ENCODE data around the gene UBE2R2.

UBE2R2 gene

DNA sequence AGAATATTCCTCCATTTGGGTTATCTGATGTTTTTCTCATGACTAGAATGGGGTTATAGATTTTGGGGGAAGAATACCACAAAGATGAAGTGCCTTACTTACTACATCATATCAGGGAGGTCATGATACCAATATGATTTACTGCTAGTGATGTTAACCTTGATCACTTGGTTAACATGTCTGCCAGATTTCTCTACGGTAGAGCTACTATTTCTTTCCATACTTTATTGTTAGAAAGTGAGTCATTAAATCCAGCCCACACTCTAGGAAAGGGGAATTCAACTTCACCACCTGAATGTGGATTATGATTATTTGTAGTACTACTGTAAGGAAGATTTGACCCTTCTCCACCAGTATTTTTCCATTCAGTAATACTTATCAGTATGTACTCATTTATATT lies 64.7 kb downstream of the UBE2R2 start:
- no peak for DNase-seq (ENCODE audit: low spot score)

DNA sequence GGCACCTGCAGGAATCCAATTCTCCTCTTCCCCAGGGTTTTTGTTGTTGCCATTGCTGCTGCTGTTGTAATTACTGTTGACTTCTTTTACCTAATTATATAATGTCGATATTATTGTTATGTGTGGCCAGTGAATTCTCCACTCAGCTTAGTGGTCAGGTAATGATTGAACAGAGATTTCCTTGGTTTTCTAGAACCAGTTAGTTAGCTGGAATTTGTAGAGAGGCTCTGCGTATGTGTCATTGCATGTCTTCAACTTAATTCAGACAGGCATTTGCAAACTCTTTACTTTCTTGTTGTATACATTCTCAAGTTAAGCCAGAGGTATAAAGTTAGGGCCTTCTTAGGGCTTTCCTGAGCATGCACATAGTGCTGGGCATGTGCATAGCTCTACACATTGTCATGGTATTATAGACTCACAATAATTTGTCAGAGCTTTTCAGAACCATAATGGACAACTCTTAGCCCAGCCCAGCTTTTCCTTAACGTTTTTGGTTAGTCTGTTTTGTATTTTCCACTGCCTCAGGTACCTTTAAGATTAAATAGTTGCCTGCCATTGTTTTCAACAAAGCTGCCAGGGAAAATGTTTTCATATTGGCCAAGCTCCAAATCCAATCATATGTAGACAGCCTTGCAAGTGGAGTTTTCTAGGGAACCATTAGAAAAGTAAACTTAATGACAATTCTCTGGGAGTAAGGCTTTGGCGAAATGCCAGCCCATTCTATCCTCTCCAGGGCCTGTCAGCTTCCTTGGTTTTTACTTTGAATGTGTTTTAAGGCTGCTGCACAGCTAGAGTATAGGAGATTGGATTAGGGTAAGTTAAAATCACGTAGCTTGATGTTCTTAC lies 68.1 kb downstream of the UBE2R2 start:
- peak; percentile 17 for DNase-seq (ENCODE audit: low spot score)

DNA sequence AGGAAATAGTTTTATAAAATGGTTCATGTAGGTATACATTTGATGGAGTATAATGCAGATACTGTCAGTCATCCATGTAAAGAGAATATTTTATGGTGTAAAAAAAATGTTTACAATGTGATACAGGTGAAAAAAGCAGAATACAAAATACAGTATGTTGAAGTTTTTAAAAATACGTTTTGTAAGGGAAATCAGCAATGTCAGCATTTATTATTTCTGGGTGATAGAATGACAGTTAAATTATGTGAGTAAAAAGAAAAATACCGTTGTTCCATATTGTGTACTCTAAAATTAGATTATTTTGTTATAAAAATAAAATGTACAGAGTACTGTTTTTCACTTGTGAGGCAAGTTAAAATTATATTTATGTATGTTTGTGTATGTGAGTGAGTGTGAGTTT lies 69.0 kb downstream of the UBE2R2 start:
- DNase-seq (ENCODE audit: low spot score) = no peak

DNA sequence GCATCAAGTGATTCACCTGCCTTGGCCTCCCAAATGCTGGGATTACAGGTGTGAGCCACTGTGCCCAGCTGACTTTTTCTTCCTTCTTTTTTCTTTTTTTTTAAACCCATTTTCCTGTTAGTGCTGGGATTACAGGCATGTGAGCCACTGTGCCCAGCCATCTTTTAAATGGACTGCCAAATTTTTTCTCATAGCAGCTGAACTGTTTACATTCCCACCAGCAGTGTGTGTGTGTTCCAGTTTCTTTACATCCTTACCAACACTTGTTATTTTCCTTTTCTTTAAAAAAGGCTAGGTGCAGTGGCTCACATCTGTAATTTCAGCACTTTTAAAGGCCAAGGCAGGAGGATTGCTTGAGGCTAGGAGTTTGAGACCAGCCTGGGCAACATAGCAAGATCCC lies 76.9 kb downstream of the UBE2R2 start:
- DNase-seq (ENCODE audit: low spot score) = no peak

DNA sequence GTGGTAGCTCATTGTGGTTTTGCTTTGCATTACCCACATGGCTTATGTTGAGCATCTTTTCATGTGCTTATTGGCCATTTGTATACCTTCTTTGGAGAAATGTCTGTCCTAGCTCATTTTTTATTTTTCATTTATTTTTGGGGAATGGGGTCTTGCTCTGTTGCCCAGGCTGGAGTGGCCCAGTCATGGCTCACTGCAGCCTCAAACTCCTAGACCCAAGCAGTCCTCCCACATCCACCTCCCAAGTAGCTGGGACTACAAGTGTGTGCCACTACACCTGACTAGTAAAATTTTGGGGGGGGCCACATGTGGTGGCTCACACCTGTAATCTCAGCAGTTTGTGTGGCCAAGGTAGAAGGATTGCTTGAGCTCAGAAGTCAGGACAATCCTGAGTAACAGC lies 77.4 kb downstream of the UBE2R2 start:
- DNase-seq (ENCODE audit: low spot score) = no peak

DNA sequence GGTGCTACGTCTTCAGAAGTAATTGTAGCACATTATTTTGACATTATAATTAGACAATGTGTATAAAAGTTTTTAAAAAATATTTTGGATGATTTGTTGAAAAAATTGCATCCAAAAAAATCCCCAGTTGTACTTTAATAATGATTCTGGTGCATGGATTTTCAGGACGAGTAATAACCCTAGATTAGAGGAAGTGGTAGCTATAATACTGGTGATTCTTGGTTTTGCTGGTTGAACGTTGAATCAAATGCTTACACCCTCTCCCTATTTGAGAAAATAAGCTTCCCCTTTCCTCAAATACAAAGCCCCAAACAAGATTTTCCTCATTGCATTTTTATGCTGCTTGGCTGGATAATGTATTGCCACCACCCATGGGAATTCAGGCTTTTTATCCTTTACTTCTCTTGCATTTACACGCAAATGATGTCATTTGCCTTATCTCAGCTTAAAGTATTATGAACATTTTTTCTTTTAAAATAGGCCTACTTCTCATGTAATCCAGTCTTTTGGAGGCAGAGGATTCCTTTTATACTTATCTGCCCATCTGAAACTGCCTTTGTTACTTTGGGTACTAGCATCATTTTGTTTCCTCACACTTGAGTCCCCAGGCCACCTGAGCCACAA lies 86.3 kb downstream of the UBE2R2 start:
- no peak for DNase-seq (ENCODE audit: low spot score)

DNA sequence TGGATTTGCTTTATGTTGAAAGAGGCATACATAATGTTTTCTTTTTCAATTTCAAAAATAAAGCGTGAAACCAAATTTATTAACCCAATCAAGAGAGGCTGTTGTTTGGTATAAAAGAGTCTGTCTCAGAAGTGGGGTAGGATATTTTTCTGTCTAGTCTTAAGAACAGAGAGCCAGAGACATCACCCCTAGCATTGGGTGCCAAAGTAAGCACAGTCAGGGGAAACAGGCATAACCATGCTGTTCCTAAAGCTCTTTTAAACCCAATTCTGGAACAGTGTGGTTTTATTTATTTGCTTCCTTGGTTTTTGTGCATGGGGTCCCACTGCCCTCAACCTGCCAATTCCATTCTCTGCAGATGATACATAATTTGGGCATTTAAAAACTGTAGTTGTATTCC lies 88.2 kb downstream of the UBE2R2 start:
- DNase-seq (ENCODE audit: low spot score) = no peak

DNA sequence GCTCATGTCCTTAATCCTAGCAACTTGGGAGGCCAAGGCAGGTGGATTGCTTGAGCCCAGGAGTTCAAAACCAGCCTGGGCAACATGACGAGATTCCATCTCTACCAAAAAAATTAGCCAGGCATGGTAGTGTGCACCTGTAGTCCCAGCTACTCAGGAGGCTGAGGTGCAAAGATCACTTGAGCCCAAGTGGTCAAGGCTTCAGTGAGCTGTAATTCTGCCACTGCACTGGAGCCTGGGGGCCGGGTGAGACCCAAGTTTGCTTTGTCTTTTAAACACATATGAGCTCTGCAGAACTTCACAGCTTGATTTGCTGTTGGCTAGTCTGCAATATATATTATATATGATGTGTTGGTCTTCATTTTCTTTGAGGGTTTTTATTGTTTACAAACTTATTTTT lies 89.8 kb downstream of the UBE2R2 start:
- no peak for DNase-seq (ENCODE audit: low spot score)

DNA sequence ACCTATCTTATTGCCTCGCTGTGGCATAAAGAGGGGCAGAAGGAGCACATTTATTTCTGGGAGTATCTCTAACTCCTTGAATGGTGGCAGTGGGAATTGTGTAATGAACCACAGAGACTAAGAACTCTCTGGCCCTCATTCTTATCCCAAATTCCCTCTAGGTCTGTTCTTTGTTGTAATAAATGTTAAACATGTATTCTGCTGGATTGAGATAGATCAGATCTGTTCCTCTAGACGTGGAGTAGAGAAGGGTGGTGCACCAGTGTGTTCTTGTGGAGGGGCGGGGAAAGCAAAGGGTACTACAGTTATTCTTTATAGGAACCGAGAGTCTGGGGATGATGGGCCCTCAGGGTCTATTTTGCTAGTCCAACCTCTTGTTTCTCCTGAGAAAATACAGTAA lies 90.4 kb downstream of the UBE2R2 start:
- DNase-seq (ENCODE audit: low spot score) = no peak

DNA sequence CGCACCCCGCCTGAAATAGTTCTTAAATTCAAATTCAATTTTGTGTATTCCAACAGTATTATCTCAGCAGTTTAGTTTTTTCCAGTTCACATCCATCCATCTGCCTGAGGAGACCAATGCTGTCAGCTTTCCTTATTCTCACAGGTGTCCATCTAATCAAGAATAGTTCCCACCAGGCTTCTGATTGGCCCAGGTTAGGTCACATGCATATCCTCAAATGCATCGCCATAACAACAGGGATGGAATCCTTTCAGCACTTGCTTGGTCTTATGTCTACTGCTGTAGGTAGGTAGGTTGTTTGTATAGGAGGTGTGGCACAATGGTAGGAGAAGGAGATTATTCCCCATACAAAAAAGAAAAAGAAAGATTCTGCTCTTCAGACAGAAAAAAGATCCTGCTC lies 91.2 kb downstream of the UBE2R2 start:
- no peak for DNase-seq (ENCODE audit: low spot score)

DNA sequence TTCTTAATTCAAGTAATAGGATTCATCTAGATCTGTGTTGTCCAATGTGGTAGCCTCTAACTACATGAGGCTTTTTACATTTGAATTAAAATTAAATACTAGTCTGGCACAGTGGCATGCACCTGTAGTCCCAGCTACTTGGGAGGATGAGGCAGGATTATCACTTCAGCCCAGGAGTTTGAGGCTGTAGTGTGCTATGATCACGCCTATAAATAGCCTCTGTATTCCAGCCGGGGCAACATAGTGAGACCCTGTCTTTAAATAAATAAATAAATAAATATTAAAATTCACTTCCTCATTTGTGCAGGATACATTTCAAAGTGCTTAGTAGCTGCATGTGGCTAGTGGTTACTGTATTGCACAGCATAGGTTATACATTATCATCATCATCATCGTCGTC lies 91.8 kb downstream of the UBE2R2 start:
- no peak for DNase-seq (ENCODE audit: low spot score)

DNA sequence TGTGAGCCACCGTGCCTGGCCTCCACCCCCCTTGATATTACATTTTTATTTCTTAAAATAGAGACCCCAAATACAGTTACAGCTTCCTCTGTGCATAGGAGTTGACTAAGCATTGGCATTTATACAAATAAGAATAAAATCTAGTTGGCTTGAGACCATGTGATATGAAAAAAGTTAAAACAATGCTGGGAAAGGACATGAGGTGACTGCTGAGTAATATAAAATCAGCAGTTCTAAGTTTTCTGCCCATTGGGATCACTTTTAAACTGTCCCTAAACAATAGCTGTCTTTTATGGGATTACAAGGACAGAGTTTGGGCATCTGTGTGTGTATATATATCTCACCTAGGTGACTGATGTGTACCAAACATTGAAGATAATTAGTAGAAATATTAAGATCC lies 96.6 kb downstream of the UBE2R2 start:
- no peak for DNase-seq (ENCODE audit: low spot score)

DNA sequence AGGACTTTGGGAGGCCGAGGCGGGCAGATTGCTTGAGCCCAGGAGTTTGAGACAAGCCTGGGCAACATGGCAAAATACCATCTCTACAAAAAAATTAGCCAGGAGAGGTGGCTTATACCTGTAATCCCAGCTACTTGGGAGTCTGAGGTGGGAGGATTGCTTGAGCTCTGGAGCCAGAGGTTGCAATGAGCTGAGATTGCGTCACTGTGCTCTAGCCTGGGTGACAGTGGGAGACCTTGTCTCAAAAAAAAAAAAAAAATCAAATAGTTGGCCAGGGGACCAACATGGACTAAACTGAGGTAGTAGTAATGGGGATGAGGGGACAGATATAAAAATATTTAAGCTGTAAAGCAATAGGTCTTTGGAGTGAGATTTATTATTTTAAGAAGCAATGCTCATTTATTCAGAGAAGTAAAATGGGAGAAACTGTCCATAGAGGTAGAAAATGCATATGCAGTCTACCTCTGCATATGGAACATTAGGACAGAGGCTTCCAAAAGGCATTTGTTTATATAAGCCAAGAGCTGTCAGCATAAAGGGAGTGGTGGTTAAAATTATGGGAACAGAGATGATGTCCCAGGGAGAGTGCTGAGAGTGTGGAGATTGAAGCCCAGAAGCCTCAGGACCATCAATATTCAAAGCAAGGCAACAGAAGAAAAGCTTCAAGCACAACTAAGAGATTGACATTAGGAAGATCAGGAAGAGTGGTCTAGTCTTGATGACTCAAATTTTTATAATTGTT lies 98.1 kb downstream of the UBE2R2 start:
- no peak for DNase-seq (ENCODE audit: low spot score)

DNA sequence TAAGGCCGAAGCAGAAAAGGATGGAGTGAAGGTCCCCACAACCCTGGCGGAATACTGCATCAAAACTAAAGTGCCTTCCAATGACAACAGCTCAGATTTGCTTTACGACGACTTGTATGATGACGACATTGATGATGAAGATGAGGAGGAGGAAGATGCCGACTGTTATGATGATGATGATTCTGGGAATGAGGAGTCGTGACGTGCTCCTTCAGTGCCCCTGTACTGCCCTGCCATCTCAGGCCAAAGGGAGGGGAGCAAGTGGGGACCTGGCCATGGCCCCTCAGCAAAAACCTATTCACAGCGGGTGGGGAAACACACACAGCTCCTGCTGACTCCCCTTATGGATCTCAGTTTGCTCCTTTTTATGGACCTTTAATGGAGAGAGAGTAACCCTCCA lies 100.1 kb downstream of the UBE2R2 start:
- no peak for DNase-seq (ENCODE audit: low spot score)

DNA sequence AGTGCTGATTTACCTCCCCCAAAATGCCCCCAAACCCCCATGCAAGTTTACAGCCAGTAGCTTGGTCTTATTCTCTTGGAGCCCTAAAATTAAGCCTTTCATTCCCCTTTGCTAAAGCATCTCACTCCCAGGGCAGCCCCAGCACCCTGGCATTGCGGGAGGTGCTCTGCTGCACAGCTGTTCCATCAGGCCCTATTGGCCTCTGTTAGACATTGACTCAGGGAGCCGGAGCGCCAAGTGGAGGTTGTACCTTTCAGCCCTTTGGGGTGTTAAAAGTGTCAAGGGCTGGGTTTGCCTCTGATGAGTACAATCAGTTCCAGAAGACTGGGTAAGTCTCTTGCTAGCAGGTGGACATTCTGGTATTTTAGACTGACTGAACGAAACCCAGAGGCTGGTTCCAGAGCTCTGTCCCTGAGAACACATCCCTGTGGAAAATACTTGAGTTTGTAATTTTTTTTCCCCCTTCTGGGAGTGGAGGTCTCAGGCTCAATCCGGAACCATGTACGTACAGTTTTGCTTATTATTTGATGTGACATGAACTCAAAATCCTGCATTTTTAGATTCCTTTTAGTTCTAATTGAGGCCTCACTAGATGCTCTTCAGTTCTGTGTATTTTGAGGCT lies 102.4 kb downstream of the UBE2R2 start:
- no peak for DNase-seq (ENCODE audit: low spot score)

DNA sequence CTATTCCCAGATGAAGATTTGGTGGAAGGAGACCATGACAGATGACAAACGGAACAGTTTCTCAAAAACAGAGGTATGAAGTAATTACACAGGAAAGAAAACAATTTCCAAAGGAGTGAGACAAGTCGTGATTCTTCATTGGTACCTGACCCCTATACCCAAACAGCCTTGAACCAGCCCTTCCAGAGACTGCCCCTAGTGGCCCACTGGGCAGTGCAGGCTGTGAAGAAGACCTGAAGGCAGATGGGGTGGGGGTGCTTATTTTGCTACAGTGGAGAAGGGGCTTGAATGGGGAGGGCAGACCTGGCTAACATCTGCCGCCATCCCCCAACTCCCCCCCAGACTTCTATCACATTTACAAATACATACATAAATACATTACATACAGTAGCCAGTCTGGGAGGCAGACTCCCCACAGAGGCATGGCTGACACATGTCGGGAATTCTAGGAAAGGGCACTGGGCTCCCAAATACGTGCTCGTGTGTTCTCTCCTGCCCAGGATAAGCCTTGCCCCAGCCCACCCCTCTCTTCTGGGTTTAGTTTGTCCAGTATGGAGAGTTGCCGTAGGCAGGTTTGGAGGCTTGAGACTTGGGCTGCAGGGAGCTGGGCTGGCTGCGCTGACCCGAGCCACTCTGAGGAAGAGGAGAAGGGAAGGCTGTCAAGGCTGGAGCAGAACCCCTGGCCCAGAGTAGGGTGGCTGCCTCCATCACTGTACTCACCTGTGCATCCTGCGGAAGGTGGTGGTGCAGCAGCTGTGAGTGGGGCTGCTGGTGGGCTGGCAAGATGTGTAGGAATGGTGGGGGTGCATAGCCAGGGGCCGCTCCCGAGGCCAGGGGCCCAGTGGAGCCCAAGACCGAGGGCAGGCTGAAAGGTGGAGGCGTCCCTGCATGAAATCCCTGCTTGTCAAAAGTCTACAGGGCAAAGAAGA lies 105.3 kb downstream of the UBE2R2 start:
- DNase-seq (ENCODE audit: low spot score) = peak; percentile 43

DNA sequence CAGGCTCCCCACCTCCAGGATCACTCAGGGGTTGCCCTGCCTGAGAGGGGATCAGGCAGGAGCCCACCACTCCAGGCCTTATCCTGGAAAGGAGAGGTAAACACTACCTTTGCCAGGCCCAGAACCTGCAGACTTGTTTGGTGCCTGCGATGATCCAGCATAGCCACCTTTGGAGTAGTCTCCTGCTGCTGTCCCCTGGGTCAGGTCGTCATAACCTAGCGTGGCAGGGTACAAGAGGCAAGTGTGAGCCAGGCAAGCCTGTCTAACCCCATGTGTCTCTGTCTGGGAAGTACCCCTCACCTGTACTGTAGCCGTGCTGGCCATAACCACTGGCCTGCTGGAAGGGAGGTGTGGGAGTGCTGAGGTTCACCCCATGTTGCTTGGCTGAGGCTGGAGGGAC lies 106.1 kb downstream of the UBE2R2 start:
- no peak for DNase-seq (ENCODE audit: low spot score)

DNA sequence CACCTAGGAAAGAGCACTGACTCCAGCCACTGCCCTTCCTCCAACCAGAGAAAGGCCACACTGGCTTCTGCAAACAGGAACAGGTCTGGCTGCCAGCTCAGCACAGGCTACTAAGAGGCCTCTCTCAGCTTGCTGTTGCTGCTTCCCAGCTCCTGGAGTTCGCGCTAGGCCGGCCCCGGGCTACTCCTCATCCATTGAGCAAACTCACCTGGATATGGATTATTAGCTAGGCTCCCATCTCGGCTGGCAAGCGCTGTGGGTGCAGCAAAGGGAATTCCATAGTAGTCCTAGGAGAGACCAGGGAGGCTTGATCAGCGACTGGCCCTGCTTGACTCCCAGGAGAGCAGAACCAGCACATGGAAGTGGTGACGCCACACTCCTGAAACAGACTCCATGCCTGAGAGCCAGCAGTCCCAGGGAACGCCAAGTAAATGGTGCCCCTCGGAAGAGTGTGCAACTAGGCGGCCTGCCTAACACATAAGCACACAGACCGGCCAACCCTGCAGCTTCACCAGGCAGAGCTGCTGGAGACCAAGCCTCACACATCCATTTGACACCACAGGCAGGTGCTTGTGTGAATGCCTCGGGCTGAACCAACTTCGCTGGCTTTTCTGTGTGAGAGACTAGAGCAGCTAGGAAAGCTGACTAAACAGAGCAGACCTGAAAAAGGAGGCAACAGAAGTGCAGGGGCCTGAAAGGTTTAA lies 107.2 kb downstream of the UBE2R2 start:
- no peak for DNase-seq (ENCODE audit: low spot score)

DNA sequence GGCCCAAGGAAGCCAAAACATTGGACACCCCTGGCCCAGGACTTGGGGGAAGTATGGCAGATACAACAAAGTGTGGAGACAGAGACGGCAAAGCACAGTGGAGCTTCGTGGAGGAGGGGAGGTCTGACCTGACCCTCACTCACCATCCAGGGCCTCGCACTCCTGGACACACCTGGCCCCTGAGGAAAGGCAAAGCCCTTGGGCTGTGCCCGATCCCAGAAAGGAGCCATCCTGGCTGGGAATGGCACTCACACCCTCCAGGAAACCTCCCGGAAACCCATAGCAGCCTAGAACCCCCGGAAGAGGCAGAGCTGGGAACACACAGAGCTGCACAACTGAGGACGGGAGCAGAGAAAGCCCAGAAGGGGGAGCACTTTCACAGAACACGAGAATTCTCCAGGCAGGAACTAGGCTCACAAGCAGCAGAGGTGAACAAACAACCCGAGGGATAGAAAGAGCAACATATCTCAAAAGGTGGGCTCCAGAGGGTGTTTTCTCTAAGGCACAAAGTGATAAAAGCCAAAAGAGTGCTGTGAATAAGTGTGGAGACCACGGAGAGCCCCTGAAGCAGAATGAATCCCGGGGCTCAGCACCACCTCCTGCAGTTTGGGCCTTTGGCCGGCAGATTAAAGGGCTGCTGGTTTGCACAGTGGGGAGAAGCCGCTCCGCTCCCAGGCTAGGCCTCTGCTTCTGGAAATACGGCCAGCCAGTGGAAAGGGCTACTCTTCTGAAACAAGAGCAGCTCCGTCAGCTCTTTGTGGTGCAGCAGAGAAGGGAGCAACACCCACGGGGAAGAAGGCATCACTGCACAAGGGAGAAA lies 108.2 kb downstream of the UBE2R2 start:
- peak; percentile 49 for DNase-seq (ENCODE audit: low spot score)

Measured in SK-N-DZ (cell line).